Mesenchymal stem cell (in vitro differentiated cells and primary cell): ENCODE results near the gene RAMP1.

Experiments
- DNase-seq: peaks from one replicate; pipeline ENCODE4 v3.0.0-alpha.2; 2013
- H2AFZ ChIP-seq: one replicate; pipeline ENCODE4 v1.6.1; 2013; ENCODE audit warnings: low read depth, mild to moderate bottlenecking, control low read depth, inconsistent platforms, low read length, moderate library complexity
- H2AK5ac ChIP-seq: 2 replicates; pipeline ENCODE4 v1.6.1; 2013; ENCODE audit warnings: low read length, moderate library complexity, mild to moderate bottlenecking, inconsistent platforms; ENCODE audit not compliant: severe bottlenecking
- H2BK120ac ChIP-seq: one replicate; pipeline ENCODE4 v1.6.1; 2013; ENCODE audit warnings: low read depth, mild to moderate bottlenecking, inconsistent platforms, low read length, moderate library complexity
- H2BK12ac ChIP-seq, 2 experiments: one replicate each; pipeline ENCODE4 v1.6.1; 2013; ENCODE audit warnings: inconsistent platforms in 2 of 2, low read length in 2 of 2, mild to moderate bottlenecking in 2 of 2, moderate library complexity in 2 of 2, control low read depth in 1 of 2
- H2BK15ac ChIP-seq: one replicate; pipeline ENCODE4 v1.6.1; 2013; ENCODE audit warnings: mild to moderate bottlenecking, low read depth, inconsistent platforms; ENCODE audit not compliant: poor library complexity, severe bottlenecking
- H2BK5ac ChIP-seq: 2 replicates; pipeline ENCODE4 v1.6.1; 2013; ENCODE audit warnings: low read depth, mild to moderate bottlenecking, low read length, control low read depth, inconsistent platforms; ENCODE audit not compliant: poor library complexity, severe bottlenecking
- H3K14ac ChIP-seq, 2 experiments: one replicate each; pipeline ENCODE4 v1.6.1; 2013; ENCODE audit warnings: inconsistent platforms in 2 of 2, low read length in 2 of 2, control low read depth in 1 of 2, mild to moderate bottlenecking in 1 of 2, moderate library complexity in 1 of 2
- H3K18ac ChIP-seq, 2 experiments: one replicate each; pipeline ENCODE4 v1.6.1; 2013; ENCODE audit warnings: inconsistent platforms in 2 of 2, low read length in 2 of 2, control low read depth in 1 of 2, low read depth in 1 of 2, mild to moderate bottlenecking in 1 of 2
- H3K23ac ChIP-seq, 2 experiments: one replicate each; pipeline ENCODE4 v1.6.1; 2013; ENCODE audit warnings: inconsistent platforms in 2 of 2, low read length in 2 of 2, mild to moderate bottlenecking in 2 of 2, moderate library complexity in 2 of 2, control low read depth in 1 of 2
- H3K27ac ChIP-seq: 2 replicates; pipeline ENCODE4 v1.5.1; 2013; ENCODE audit warnings: mild to moderate bottlenecking, moderate library complexity, low read length, control low read depth, inconsistent platforms; ENCODE audit not compliant: poor library complexity, severe bottlenecking
- H3K27me3 ChIP-seq, 2 experiments: 2 replicates each; pipeline versions ENCODE4 v1.6.1 to v1.7.0; 2013; ENCODE audit warnings: low read length in 2 of 2, mild to moderate bottlenecking in 2 of 2, moderate library complexity in 2 of 2, control low read depth in 1 of 2, inconsistent platforms in 1 of 2; ENCODE audit not compliant: control insufficient read depth in 1 of 2, insufficient read depth in 1 of 2
- H3K36me3 ChIP-seq, 2 experiments: 2 replicates each; pipeline versions ENCODE4 v1.6.1 to v1.7.0; 2013; ENCODE audit warnings: low read length in 2 of 2, control low read depth in 1 of 2, inconsistent platforms in 1 of 2, low read depth in 1 of 2, mild to moderate bottlenecking in 1 of 2; ENCODE audit not compliant: insufficient read depth in 2 of 2, control insufficient read depth in 1 of 2
- H3K4ac ChIP-seq, 2 experiments: one replicate each; pipeline ENCODE4 v1.6.1; 2013; ENCODE audit warnings: inconsistent platforms in 2 of 2, low read length in 2 of 2, mild to moderate bottlenecking in 2 of 2, moderate library complexity in 2 of 2, control low read depth in 1 of 2, low read depth in 1 of 2
- H3K4me1 ChIP-seq: 2 replicates; pipeline ENCODE4 v1.6.1; 2013; ENCODE audit warnings: low read depth, low read length, control low read depth; ENCODE audit not compliant: control insufficient read depth, insufficient read depth
- H3K4me2 ChIP-seq: 2 replicates; pipeline ENCODE4 v1.6.1; 2013; ENCODE audit warnings: low read length, mild to moderate bottlenecking, inconsistent platforms; ENCODE audit not compliant: poor library complexity, severe bottlenecking
- H3K4me3 ChIP-seq, 2 experiments: 2 replicates each; pipeline versions ENCODE4 v1.5.1 to v1.7.0; 2013; ENCODE audit warnings: low read length in 2 of 2, mild to moderate bottlenecking in 2 of 2, control low read depth in 1 of 2, low read depth in 1 of 2; ENCODE audit not compliant: insufficient read depth in 1 of 2
- H3K79me1 ChIP-seq: replicated peaks from 2 replicates; pipeline ENCODE4 v1.6.1; 2013; ENCODE audit warnings: mild to moderate bottlenecking, control low read depth, low read length, inconsistent platforms; ENCODE audit not compliant: poor library complexity, severe bottlenecking
- H3K9ac ChIP-seq: 2 replicates; pipeline ENCODE4 v1.7.0; 2013; ENCODE audit warnings: mild to moderate bottlenecking, low read length, moderate library complexity
- H3K9me3 ChIP-seq: 2 replicates; pipeline ENCODE4 v1.7.0; 2013; ENCODE audit warnings: mild to moderate bottlenecking, low read length; ENCODE audit not compliant: control insufficient read depth
- H4K8ac ChIP-seq: one replicate; pipeline ENCODE4 v1.6.1; 2013; ENCODE audit warnings: inconsistent platforms, mild to moderate bottlenecking, low read length, moderate library complexity
- H4K91ac ChIP-seq: one replicate; pipeline ENCODE4 v1.6.1; 2013; ENCODE audit warnings: mild to moderate bottlenecking, low read length, inconsistent platforms
- WGBS: methylation state at CpG from one replicate; pipeline ENCODE4 v1.1.7; 2013; ENCODE audit warnings: mixed read lengths; 5-methylcytosine and 5-hydroxymethylcytosine counted together

The RAMP1 gene

DNA sequence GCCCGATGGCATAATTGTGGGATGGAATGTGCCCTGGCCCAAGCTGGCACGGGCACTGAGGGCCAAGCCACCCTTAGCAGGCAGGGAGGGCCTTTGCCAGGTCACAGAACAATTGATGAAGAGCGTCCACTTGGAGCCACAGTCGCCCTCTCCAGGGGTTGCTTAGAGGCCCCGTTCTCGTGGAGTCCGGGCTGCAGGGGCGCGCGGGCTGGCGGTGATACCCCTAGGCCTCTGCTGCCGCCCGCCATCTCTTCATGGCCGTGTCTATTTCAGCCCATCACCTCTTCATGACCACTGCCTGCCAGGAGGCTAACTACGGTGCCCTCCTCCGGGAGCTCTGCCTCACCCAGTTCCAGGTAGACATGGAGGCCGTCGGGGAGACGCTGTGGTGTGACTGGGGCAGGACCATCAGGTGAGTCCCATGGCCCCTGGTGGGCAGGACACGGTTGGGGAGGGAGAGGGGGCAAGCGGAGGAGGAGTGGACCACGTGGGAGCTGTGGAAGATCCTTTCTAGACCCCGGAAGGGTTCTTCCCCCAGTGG, 17.6 kb downstream of the RAMP1 start:
- 96% methylated on average over 23 of the region's 23 CpGs for WGBS

DNA sequence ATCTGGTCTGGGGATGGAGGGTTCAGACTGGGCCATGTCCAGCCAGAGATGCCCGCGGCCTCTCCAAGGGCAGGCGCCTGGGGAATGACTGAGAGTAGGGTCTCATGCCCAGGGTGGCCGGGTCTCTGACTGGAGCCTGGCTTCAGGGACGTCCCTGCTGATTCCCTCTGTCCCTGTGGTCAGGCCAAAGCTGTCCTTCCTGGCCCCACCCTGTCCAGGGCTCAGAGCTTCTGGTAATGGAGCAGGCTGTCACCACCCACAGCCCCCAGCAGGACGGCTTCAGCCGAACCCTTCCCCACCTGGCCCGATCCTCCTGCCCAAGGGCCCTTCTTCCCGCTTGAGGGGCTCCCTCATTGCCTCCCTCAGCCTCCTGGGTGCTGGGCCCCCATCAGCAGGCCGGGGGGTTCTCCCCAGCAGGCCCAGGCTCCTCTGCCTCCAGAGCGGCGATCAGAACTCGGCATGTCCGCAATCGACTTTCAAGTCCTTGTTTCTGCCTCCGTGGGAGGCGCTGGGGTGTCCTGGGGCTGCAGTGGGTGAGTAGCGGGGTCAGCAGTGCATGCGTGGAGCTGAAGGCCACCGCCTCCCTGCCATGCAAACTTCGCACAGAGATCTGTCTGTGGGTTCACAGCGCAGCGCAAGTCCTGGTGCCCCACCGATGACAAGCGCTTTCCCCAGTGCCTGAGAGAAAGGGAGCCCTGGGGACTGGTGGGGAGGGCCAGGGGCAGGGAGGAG, 18.3 kb downstream of the RAMP1 start:
- H3K4me3 ChIP-seq: no peak overlapping the region
- no peak overlapping the region for H2BK5ac ChIP-seq
- H3K27me3 ChIP-seq: peaks cover 0 to 7% of the 10 kb centered on the region in 2 experiments
- H2BK120ac ChIP-seq: no peak overlapping the region
- H3K9ac ChIP-seq: no peak overlapping the region
- H3K4me2 ChIP-seq: no peak overlapping the region
- no peak overlapping the region for H4K8ac ChIP-seq
- no peak overlapping the region for H2AK5ac ChIP-seq
- no peak overlapping the region for H3K14ac ChIP-seq
- no peak overlapping the region for H2BK12ac ChIP-seq
- no peak overlapping the region for H2AFZ ChIP-seq
- no peak overlapping the region for H3K23ac ChIP-seq
- peak overlapping the region in 1 of 2 experiments; percentile 5 for H3K18ac ChIP-seq
- no peak overlapping the region for H4K91ac ChIP-seq
- 96% methylated on average over 25 of the region's 25 CpGs for WGBS
- no peaks in the 10 kb centered on the region for H3K36me3 ChIP-seq
- H3K9me3 ChIP-seq: no peaks in the 10 kb centered on the region
- H3K27ac ChIP-seq: no peak overlapping the region
- no peak overlapping the region for H2BK15ac ChIP-seq
- no peak overlapping the region for H3K4ac ChIP-seq
- peaks cover 34% of the 10 kb centered on the region for H3K4me1 ChIP-seq
- no peak for DNase-seq
- H3K79me1 ChIP-seq: no peaks in the 10 kb centered on the region

More for the DNA sequence above, 17.6 kb downstream of the RAMP1 start:
- no peak overlapping the region for H3K27ac ChIP-seq
- peaks cover 0 to 13% of the 10 kb centered on the region in 2 experiments for H3K27me3 ChIP-seq
- H2AFZ ChIP-seq: no peak overlapping the region
- no peaks in the 10 kb centered on the region for H3K79me1 ChIP-seq
- H2BK5ac ChIP-seq: no peak overlapping the region
- H3K23ac ChIP-seq: no peak overlapping the region
- H4K91ac ChIP-seq: no peak overlapping the region
- no peak overlapping the region for H3K4ac ChIP-seq
- no peak for DNase-seq
- H3K14ac ChIP-seq: no peak overlapping the region
- no peak overlapping the region for H3K9ac ChIP-seq
- no peak overlapping the region for H2BK15ac ChIP-seq
- H3K4me2 ChIP-seq: no peak overlapping the region
- H4K8ac ChIP-seq: no peak overlapping the region
- peaks cover 34% of the 10 kb centered on the region for H3K4me1 ChIP-seq
- no peaks in the 10 kb centered on the region for H3K36me3 ChIP-seq
- H2BK12ac ChIP-seq: no peak overlapping the region
- H2AK5ac ChIP-seq: no peak overlapping the region
- H3K4me3 ChIP-seq: no peak overlapping the region
- no peaks in the 10 kb centered on the region for H3K9me3 ChIP-seq
- H3K18ac ChIP-seq: no peak overlapping the region
- H2BK120ac ChIP-seq: no peak overlapping the region

DNA sequence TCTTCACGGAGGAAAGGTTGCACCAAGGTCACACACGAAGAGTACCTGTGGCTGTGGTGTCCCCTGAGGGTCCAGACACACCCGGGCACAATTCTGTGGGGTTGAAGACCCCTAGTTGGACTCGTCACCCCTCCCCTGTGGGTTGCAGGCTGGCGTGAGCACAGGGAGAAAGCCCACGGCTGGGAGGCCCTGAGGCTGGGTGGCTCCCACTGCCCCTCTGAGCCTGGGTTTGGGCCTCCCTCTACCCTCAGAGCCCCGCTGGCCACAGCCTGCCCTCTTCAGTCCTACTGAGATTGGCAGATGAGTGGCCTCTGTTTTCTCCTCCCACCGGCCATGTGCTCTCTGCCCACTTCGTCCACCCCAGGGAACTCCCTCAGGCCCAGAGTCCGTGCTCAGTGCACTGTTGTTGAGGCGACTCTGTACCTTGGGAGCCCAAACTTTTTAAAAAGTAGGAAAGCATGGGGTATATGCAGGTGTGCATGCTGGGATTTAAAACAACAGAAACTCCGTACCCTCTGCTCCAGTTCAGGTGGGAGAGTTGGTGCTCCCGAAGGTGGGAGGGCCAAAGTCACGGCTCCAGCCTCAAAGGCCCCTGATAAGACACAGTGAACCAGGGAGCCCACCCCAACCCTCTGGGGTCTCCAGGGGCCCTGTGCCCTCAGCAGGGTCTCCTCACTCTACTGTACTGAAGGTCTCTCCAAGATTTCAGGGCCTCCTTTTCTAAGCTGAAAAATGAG, 19.1 kb downstream of the RAMP1 start:
- H3K4me3 ChIP-seq: no peak overlapping the region
- H3K9me3 ChIP-seq: no peaks in the 10 kb centered on the region
- WGBS: 93% methylated on average over 14 of the region's 14 CpGs
- H3K79me1 ChIP-seq: no peaks in the 10 kb centered on the region
- no peak overlapping the region for H3K23ac ChIP-seq
- no peak overlapping the region for H4K91ac ChIP-seq
- peak overlapping the region; percentile 12 for H2BK15ac ChIP-seq
- H2AK5ac ChIP-seq: no peak overlapping the region
- peaks cover 31% of the 10 kb centered on the region for H3K4me1 ChIP-seq
- H2BK12ac ChIP-seq: peak overlapping the region in 1 of 2 experiments; percentile 67
- no peak overlapping the region for H3K27ac ChIP-seq
- H2AFZ ChIP-seq: no peak overlapping the region
- no peak overlapping the region for H3K9ac ChIP-seq
- H2BK120ac ChIP-seq: peak overlapping the region; percentile 23
- no peak overlapping the region for H2BK5ac ChIP-seq
- no peak overlapping the region for H4K8ac ChIP-seq
- no peaks in the 10 kb centered on the region for H3K36me3 ChIP-seq
- no peak overlapping the region for H3K4ac ChIP-seq
- no peak for DNase-seq
- no peak overlapping the region for H3K4me2 ChIP-seq
- no peak overlapping the region for H3K14ac ChIP-seq
- H3K18ac ChIP-seq: peak overlapping the region in 1 of 2 experiments; percentile 4
- H3K27me3 ChIP-seq: no peaks in the 10 kb centered on the region

DNA sequence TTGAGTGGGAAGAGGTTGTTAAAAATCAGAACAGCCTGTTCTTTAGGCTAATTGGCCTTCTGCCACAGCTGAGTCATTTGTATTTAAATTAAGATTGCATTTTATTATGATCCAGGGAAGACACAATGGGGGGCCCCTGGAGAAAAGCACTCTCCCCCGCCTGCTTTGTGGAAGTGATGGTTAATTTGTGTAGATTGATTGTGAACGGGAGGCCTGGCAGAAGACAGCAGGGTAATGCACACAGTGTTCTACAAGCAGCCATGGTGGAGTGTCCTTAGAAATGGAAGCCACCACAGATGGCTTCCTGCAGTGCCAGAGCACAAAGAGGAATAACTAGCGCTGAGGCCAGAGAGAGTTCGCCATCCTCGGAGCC, 19.6 kb downstream of the RAMP1 start:
- Histone ChIP-seq H3K9me3 (no peaks in the 10 kb centered on the region), H3K36me3 (no peaks in the 10 kb centered on the region), H3K27me3 (peaks cover 0 to 2% of the 10 kb centered on the region in 2 experiments), H2AFZ (no peak overlapping the region), H3K9ac (no peak overlapping the region), H2BK15ac (peak overlapping the region; percentile 26), H3K4me2 (no peak overlapping the region), H3K23ac (no peak overlapping the region), H3K27ac (no peak overlapping the region), H2BK12ac (no peak overlapping the region), H3K79me1 (no peaks in the 10 kb centered on the region), H2AK5ac (no peak overlapping the region), H3K14ac (no peak overlapping the region), H3K4ac (no peak overlapping the region), H2BK5ac (no peak overlapping the region), H4K8ac (no peak overlapping the region), H3K18ac (no peak overlapping the region), H2BK120ac (peak overlapping the region; percentile 23), H3K4me3 (no peak overlapping the region), H4K91ac (no peak overlapping the region), H3K4me1 (peaks cover 28% of the 10 kb centered on the region)
- WGBS: 94% methylated on average over 3 of the region's 5 CpGs
- no peak for DNase-seq
